SKM-1 (cell line): ENCODE measurements around the gene MINDY4.

Source experiments
- DNase-seq: peaks from one replicate; lab custom pipeline; 2025; ENCODE audit not compliant: unreplicated experiment; lab: John Stamatoyannopoulos, UW

The MINDY4 gene

GRCh38 chr7:30849565-30849964 lies 78.3 kb downstream of the MINDY4 start:
- DNase-seq = no peak

GRCh38 chr7:30850426-30850825 lies 79.2 kb downstream of the MINDY4 start:
- DNase-seq = no peak

- no peak for DNase-seq
Measured at GRCh38 chr7:30851651-30852307, 80.6 kb downstream of the MINDY4 start.

GRCh38 chr7:30852308-30852684 lies 81.1 kb downstream of the MINDY4 start:
- no peak for DNase-seq

GRCh38 chr7:30852744-30853288 lies 81.6 kb downstream of the MINDY4 start:
- no peak for DNase-seq

- DNase-seq = no peak
Measured at GRCh38 chr7:30853576-30853975, 82.4 kb downstream of the MINDY4 start.

GRCh38 chr7:30855936-30856335 lies 84.7 kb downstream of the MINDY4 start:
- no peak for DNase-seq

- DNase-seq = no peak
Measured at GRCh38 chr7:30858576-30858975, 87.4 kb downstream of the MINDY4 start.

- DNase-seq = no peak
Measured at GRCh38 chr7:30859202-30859939, 88.2 kb downstream of the MINDY4 start.

GRCh38 chr7:30859940-30860496 lies 88.8 kb downstream of the MINDY4 start:
- DNase-seq = no peak

- no peak for DNase-seq
Measured at GRCh38 chr7:30861612-30862011, 90.4 kb downstream of the MINDY4 start.

GRCh38 chr7:30862995-30863705 lies 91.9 kb downstream of the MINDY4 start:
- DNase-seq = no peak

GRCh38 chr7:30863706-30864035 lies 92.5 kb downstream of the MINDY4 start:
- DNase-seq = no peak

GRCh38 chr7:30864101-30864500 lies 92.9 kb downstream of the MINDY4 start:
- DNase-seq = no peak

- DNase-seq = no peak
Measured at GRCh38 chr7:30865076-30865475, 93.9 kb downstream of the MINDY4 start.

- no peak for DNase-seq
Measured at GRCh38 chr7:30865821-30866220, 94.6 kb downstream of the MINDY4 start.

- no peak for DNase-seq
Measured at GRCh38 chr7:30866939-30867338, 95.7 kb downstream of the MINDY4 start.

- no peak for DNase-seq
Measured at GRCh38 chr7:30867483-30867882, 96.3 kb downstream of the MINDY4 start.

- no peak for DNase-seq
Measured at GRCh38 chr7:30869794-30870611, 98.8 kb downstream of the MINDY4 start.

- DNase-seq = no peak
Measured at GRCh38 chr7:30870821-30871518, 99.8 kb downstream of the MINDY4 start.
